ENCODE measurements around the gene PTPN14. TPM values are rescaled to one million over a fixed set of nuclear protein-coding genes. Genes with fewer than 3 reads are reported as not detected.

Gene PTPN14
- total RNA-seq, 1 experiment from 2014 or later = 37.5 TPM

DNA sequence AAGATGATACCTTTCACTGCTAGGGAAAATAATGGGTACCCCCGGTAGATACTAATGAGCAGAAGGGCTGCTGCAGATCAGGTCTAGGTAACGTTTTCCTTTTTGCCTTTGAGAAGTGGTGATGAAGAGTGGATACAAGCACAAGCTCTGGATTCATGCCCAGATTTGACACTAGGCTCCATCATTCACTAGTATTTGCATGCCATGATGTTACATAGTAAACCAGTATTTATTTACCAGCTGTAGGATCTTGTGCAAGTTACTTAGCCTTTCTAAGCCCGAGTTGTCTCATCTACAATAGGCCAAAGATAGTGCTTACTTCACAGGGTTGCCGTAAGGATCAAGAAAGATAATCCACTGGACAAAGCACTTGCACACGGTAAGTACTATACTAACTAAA lies 14.2 kb downstream of the PTPN14 start:
- RAD21 ChIA-PET (ENCODE audit: low non-redundant PET in 1 of 2, low total read pairs in 2 of 2, uncharacterized antibody in 2 of 2, unreplicated experiment in 2 of 2) = no interaction called here
- Histone ChIP-seq H3K36me3 (ENCODE audit: control insufficient read depth in 1 of 2, insufficient read depth in 2 of 2, low read length in 2 of 2) (no peaks in the 10 kb centered on the region; a peak in 1 of 4 replicates), H4K20me1 (ENCODE audit: insufficient read depth) (peaks cover 3% of the 10 kb centered on the region; the same call in 1 of the 2 replicates), H3K9me3 (ENCODE audit: control insufficient read depth in 1 of 2, insufficient read depth in 1 of 2, low read depth in 1 of 2, low read length in 2 of 2) (no peaks in the 10 kb centered on the region), H3K4me2 (ENCODE audit: low read length) (no peak overlapping the region), H3K4me3 (replicated peaks in 1 of 2; ENCODE audit: low read depth in 1 of 2, low read length in 2 of 2) (no peak overlapping the region), H3K9me2 (ENCODE audit: insufficient read depth) (no peaks in the 10 kb centered on the region; the same call in 1 of the 2 replicates), H3K27ac (ENCODE audit: low read depth, low read length) (no peak overlapping the region), H3K27me3 (ENCODE audit: insufficient read depth, low read length) (no peaks in the 10 kb centered on the region), H3K9ac (ENCODE audit: low read length) (no peak overlapping the region), H2AFZ (ENCODE audit: low read depth, low read length, poor library complexity, severe bottlenecking) (no peak overlapping the region), H3K79me2 (ENCODE audit: insufficient read depth, low read length) (peaks cover 89% of the 10 kb centered on the region), H3K4me1 (ENCODE audit: control insufficient read depth in 1 of 2, insufficient read depth in 2 of 2, low read length in 2 of 2) (no peaks in the 10 kb centered on the region)
- CTCF ChIA-PET = no interaction called here
- DNase-seq (ENCODE audit: low read depth, low spot score) (no peak), ATAC-seq (no peak)
- POLR2A ChIA-PET = interaction anchor here (1.2 kb wide), 1 partner anchor 15 kb away, joined by 3 read pairs; the partner anchor contains the start of gene PTPN14
- intact Hi-C loops (cut with micrococcal nuclease) = no loop called here
- BruUV-seq (replicated peaks) = no TSS peak
- TF ChIP-seq ZFX (IDR thresholded peaks at IDR 0.05) = no peak
- TF ChIP-seq TCF7L2 (IDR thresholded peaks at IDR 0.05; ENCODE audit: borderline replicate concordance, extremely low read depth, insufficient read depth, insufficient read length) = no peak
- TF ChIP-seq SP1 (IDR thresholded peaks at IDR 0.05; ENCODE audit: low read depth) = no peak

DNA sequence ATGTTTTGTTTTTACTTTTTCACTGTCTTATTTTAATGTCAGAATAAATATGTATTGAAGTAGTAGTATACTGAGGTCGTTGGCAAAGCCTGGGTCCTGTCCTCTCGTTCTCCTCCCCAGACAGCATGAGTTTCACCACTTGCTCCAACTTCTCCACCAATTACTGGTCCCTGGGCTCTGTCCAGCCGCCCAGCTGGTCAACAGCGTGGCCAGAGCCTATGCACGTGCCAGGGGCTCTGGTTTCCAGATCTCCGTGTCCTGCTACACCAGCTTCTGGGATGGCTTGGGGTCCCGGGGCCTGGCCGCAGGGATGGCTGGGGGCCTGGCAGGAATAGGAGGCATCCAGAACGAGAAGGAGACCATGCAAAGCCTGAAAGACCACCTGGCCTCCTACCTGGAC lies 19.3 kb downstream of the PTPN14 start:
- intact Hi-C loops (cut with micrococcal nuclease) = no loop called here

More for the DNA sequence above, 19.3 kb downstream of the PTPN14 start:
- POLR2A ChIA-PET = no interaction called here
- TF ChIP-seq, protein P1, sequence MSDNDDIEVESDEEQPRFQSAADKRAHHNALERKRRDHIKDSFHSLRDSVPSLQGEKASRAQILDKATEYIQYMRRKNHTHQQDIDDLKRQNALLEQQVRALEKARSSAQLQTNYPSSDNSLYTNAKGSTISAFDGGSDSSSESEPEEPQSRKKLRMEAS (IDR thresholded peaks at IDR 0.05) = no peak
- TF ChIP-seq YY1 (IDR thresholded peaks at IDR 0.05; ENCODE audit: extremely low read depth, insufficient replicate concordance, low read depth, low read length) = no peak
- TF ChIP-seq FOSL1 (IDR thresholded peaks at IDR 0.05; ENCODE audit: low read depth) = no peak
- no peak for TF ChIP-seq ELF1 (IDR thresholded peaks at IDR 0.05; ENCODE audit: borderline replicate concordance, low read depth)
- TF ChIP-seq TCF7L2 (IDR thresholded peaks at IDR 0.05; ENCODE audit: borderline replicate concordance, extremely low read depth, insufficient read depth, insufficient read length) = no peak
- peaks cover 5% of the 10 kb centered on the region; the same call in 1 of the 2 replicates for H4K20me1 ChIP-seq (ENCODE audit: insufficient read depth)
- no peak overlapping the region for H2AFZ ChIP-seq (ENCODE audit: low read depth, low read length, poor library complexity, severe bottlenecking)
- no peak overlapping the region for H3K27ac ChIP-seq (ENCODE audit: low read depth, low read length)
- H3K9me3 ChIP-seq (ENCODE audit: control insufficient read depth in 1 of 2, insufficient read depth in 1 of 2, low read depth in 1 of 2, low read length in 2 of 2) = no peaks in the 10 kb centered on the region
- H3K4me1 ChIP-seq (ENCODE audit: control insufficient read depth in 1 of 2, insufficient read depth in 2 of 2, low read length in 2 of 2) = no peaks in the 10 kb centered on the region
- H3K36me3 ChIP-seq (ENCODE audit: control insufficient read depth in 1 of 2, insufficient read depth in 2 of 2, low read length in 2 of 2) = no peaks in the 10 kb centered on the region; a peak in 1 of 4 replicates
- BruUV-seq (replicated peaks) = no TSS peak
- no peak overlapping the region for H3K4me3 ChIP-seq (replicated peaks in 1 of 2; ENCODE audit: low read depth in 1 of 2, low read length in 2 of 2)
- RAD21 ChIA-PET (ENCODE audit: low non-redundant PET in 1 of 2, low total read pairs in 2 of 2, uncharacterized antibody in 2 of 2, unreplicated experiment in 2 of 2) = no interaction called here
- no peaks in the 10 kb centered on the region; the same call in 1 of the 2 replicates for H3K9me2 ChIP-seq (ENCODE audit: insufficient read depth)
- H3K79me2 ChIP-seq (ENCODE audit: insufficient read depth, low read length) = peaks cover 84% of the 10 kb centered on the region
- no peak for DNase-seq (ENCODE audit: low read depth, low spot score)
- H3K27me3 ChIP-seq (ENCODE audit: insufficient read depth, low read length) = no peaks in the 10 kb centered on the region
- H3K4me2 ChIP-seq (ENCODE audit: low read length) = no peak overlapping the region
- CTCF ChIA-PET = no interaction called here
- no peak for ATAC-seq
- no peak overlapping the region for H3K9ac ChIP-seq (ENCODE audit: low read length)
